Measurements from ENCODE around the gene TRIM9.

Gene TRIM9

DNA sequence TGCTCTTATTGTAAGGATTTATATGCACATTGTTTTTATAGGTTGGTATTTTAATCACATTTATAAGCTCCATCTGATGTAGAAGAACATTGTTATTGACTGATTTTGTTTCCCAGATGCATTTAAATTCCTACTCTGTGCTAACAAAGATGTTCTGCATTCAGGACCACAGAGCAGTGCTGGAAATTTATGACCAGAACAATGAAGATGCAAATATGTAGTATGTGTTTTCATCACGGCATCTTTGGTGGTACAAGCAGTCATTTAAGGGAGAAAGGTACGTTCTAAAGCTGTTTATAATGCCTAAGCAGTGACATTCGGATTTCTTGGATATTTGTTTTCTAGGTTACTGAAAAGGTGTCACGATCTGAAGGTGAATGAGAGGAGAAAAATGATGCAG is 66.5 kb downstream of the TRIM9 start:
- TF ChIP-seq, protein P1, sequence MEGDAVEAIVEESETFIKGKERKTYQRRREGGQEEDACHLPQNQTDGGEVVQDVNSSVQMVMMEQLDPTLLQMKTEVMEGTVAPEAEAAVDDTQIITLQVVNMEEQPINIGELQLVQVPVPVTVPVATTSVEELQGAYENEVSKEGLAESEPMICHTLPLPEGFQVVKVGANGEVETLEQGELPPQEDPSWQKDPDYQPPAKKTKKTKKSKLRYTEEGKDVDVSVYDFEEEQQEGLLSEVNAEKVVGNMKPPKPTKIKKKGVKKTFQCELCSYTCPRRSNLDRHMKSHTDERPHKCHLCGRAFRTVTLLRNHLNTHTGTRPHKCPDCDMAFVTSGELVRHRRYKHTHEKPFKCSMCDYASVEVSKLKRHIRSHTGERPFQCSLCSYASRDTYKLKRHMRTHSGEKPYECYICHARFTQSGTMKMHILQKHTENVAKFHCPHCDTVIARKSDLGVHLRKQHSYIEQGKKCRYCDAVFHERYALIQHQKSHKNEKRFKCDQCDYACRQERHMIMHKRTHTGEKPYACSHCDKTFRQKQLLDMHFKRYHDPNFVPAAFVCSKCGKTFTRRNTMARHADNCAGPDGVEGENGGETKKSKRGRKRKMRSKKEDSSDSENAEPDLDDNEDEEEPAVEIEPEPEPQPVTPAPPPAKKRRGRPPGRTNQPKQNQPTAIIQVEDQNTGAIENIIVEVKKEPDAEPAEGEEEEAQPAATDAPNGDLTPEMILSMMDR (IDR thresholded peaks at IDR 0.05; ENCODE audit: insufficient read depth, low read depth, low read length, missing control alignments), result no peak
- H3K4me3 ChIP-seq (ENCODE audit: low read depth, low read length), result no peak overlapping the region
- no peak for DNase-seq (ENCODE audit: low read depth)

DNA sequence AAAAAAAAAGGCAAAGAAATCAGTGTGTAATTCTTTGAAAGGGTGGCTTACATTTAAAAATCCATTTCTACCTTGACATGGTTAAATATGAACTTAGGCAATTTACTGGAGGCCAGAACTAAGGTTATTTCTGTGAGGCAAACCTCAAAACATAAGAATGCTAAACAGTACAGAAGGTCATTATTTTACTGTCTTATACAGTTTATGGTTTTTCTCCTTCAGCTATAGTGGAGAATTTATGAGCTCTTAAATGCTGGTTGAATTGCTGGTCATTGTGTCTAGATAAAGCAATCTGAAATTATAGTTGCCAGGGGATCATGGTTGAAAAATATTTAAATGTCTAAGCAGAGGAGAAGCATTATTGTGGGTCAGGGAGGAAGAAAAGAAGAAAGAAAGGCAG is 70.5 kb downstream of the TRIM9 start:
- H3K4me3 ChIP-seq (ENCODE audit: low read depth, low read length), result no peak overlapping the region
- no peak for DNase-seq (ENCODE audit: low read depth)
- TF ChIP-seq, protein P1 (IDR thresholded peaks at IDR 0.05; ENCODE audit: insufficient read depth, low read depth, low read length, missing control alignments), result no peak

DNA sequence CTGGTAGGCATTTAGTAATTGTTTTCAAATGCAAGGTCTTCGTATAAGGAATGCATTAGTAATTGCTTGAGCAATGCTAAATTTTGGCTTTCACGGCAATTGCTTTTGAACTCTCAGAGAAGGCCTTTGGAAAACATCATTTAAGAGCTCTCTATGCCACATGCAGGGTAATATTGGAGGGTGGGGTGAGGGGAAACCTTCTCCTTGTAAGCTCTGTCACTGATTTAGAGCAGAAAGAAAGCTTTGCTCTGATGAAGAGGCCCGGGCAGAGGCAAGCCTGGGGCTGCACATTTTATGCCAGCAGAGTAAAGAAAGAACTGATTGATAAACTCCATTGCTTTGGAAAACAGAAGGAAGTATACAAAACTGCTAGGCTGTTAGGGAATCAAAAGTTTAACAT is 70.9 kb downstream of the TRIM9 start:
- H3K4me3 ChIP-seq (ENCODE audit: low read depth, low read length), result no peak overlapping the region
- TF ChIP-seq, protein P1 (IDR thresholded peaks at IDR 0.05; ENCODE audit: insufficient read depth, low read depth, low read length, missing control alignments), result no peak
- no peak for DNase-seq (ENCODE audit: low read depth)

DNA sequence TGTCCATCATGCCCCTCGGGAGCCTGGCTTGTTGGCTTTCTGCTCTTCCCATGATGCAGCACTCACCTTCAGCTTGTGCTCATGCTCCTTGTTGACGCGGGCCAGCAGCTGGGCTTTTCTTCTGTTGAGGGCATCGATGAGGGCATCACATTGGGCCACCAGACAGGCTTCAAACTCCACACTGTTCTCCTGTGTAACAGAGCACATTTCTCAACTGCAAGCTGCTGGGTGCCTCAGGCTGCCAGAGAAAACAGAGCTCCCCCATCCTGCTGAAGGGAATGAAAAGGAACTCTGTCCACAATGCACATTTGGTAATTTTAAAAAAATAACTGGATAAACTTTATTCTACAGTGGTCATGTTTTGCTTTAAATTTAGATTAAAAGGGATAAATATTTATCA is 72.1 kb downstream of the TRIM9 start:
- H3K4me3 ChIP-seq (ENCODE audit: low read depth, low read length), result no peak overlapping the region
- no peak for DNase-seq (ENCODE audit: low read depth)
- TF ChIP-seq, protein P1 (IDR thresholded peaks at IDR 0.05; ENCODE audit: insufficient read depth, low read depth, low read length, missing control alignments), result no peak

DNA sequence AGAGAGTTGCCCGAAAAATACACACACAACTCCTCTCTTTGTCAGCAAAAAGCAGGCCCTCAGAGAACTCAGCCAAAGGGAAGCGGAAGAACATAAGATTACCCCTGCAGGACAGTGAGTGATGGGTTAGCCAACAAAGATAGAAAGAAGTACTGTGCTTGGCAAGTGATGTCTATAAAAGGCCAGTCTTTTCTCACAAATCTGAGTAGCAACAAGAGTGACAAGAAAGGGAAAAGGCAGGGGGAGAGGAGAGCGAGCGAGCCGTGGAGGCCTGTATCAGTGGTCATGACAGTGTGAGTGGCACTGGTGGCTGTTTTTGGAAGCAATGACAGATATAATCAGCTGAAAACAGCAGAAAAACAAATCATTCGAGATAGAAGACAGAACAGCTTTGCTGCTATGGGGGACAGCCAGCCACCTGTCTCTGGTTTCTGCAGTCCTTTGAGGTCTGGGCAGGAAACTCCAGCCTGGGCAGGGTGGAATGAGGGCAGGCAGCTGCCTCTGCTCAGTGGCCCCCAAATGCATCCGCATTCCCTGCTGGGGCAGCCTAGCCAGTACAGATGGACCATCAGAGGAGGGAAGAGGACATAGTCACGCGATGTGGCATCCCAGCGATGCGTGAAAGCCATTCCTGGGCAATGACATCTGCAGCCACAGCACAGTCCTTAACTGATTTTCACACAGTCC is 74.7 kb downstream of the TRIM9 start:
- peak; percentile 17 for DNase-seq (ENCODE audit: low read depth)
- no peak overlapping the region for H3K4me3 ChIP-seq (ENCODE audit: low read depth, low read length)
- TF ChIP-seq, protein P1 (IDR thresholded peaks at IDR 0.05; ENCODE audit: insufficient read depth, low read depth, low read length, missing control alignments), result no peak

DNA sequence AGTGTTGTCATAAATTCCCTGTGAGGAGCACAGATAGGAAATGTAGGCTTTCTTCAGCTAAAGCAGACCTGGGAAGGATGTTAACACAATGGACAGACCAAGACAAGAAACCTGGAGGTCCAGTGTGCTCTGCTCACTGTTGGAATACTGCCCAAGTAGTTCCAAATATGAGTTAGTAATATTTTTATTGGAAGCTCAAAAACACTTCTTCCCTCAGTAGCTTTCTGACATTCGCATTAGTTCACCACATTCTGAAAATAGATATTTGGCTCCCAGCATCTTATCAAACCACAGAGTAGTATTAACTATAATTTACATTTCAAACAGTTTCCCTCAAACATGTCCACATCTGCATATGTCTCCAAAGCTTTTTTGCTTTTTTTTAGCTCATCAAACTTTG is 75.8 kb downstream of the TRIM9 start:
- no peak for DNase-seq (ENCODE audit: low read depth)
- TF ChIP-seq, protein P1 (IDR thresholded peaks at IDR 0.05; ENCODE audit: insufficient read depth, low read depth, low read length, missing control alignments), result no peak
- H3K4me3 ChIP-seq (ENCODE audit: low read depth, low read length), result no peak overlapping the region

DNA sequence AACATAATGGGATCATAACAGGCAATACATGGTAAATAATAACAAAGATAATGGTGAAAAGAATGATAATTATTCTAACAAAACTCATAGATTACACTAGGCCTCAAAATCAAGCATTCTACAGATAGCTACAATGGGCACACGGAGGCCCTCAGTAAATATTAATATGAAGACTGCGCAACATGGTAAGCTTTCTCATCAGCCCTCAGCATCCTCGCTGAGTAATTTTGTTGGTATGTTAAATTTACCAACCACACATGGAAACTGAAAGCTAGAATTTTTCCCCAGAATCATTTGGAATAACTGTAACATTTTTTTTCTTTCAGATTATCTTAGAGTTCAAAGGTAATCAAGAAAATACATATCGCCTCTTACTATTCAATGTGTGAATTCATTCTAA is 76.4 kb downstream of the TRIM9 start:
- H3K4me3 ChIP-seq (ENCODE audit: low read depth, low read length), result no peak overlapping the region

More for the DNA sequence above, 76.4 kb downstream of the TRIM9 start:
- DNase-seq (ENCODE audit: low read depth), result no peak
- TF ChIP-seq, protein P1 (IDR thresholded peaks at IDR 0.05; ENCODE audit: insufficient read depth, low read depth, low read length, missing control alignments), result no peak
